Brain microvascular endothelial cell (primary cell): ENCODE data around the gene ZBTB46.

Experiments used
- DNase-seq: peaks from one replicate; pipeline ENCODE4 v3.0.0-alpha.2; 2020
- H3K27ac ChIP-seq: fragments of 250-450 bp; sonication (Bioruptor Pico); 2 replicates; pipeline ENCODE4 v1.5.1; 2020; ENCODE audit warnings: mild to moderate bottlenecking, moderate library complexity
- H3K27me3 ChIP-seq: fragments of 250-450 bp; sonication (Bioruptor Pico); replicated peaks from 2 replicates; pipeline ENCODE4 v1.5.1; 2020; ENCODE audit warnings: mild to moderate bottlenecking
- H3K36me3 ChIP-seq: fragments of 250-450 bp; sonication (Bioruptor Pico); replicated peaks from 2 replicates; pipeline ENCODE4 v1.5.1; 2020; ENCODE audit warnings: mild to moderate bottlenecking
- H3K4me3 ChIP-seq: 2 replicates; pipeline ENCODE4 v1.5.1; 2011; ENCODE audit warnings: low read depth, mild to moderate bottlenecking, control low read depth, low read length, moderate library complexity
- CTCF ChIP-seq: IDR thresholded peaks from 2 replicates; pipeline ENCODE4 v1.5.1; 2011; ENCODE audit warnings: low read depth, mild to moderate bottlenecking, moderate library complexity, low read length, control low read depth, inconsistent platforms; ENCODE audit errors: missing control alignments
- in situ Hi-C: cut with HindIII; loops from 2 replicates; pipeline ENCODE4 v1.10.0; 2017; ENCODE audit warnings: low sequenced_read_pairs, low pct_ligation_motif_present

The ZBTB46 gene

GRCh38 chr20:63863021-63863797, 32.1 kb upstream of the ZBTB46 start:
- Histone ChIP-seq H3K27ac (peak overlapping the region; percentile 23), H3K27me3 (no peaks in the 10 kb centered on the region), H3K36me3 (peaks cover 14% of the 10 kb centered on the region), H3K4me3 (peak overlapping the region; percentile 90)
- no peak for DNase-seq
- in situ Hi-C loops, result no loop called here
- TF ChIP-seq CTCF, result no peak

GRCh38 chr20:63861981-63862901, 31.2 kb upstream of the ZBTB46 start:
- no peak overlapping the region for H3K27ac ChIP-seq
- no peak overlapping the region for H3K4me3 ChIP-seq
- no peaks in the 10 kb centered on the region for H3K27me3 ChIP-seq
- TF ChIP-seq CTCF, result no peak
- H3K36me3 ChIP-seq, result peaks cover 14% of the 10 kb centered on the region
- in situ Hi-C loops, result no loop called here
- DNase-seq, result no peak

GRCh38 chr20:63861365-63861934, 30.4 kb upstream of the ZBTB46 start, which contains the start of gene ABHD16B:
Gene ABHD16B (plus strand): TSS chr20:63861498. CDS start chr20:63861541, 43 bp downstream.
- in situ Hi-C loops, result no loop called here
- Histone ChIP-seq H3K4me3 (no peak within 1 kb of the TSS), H3K27me3 (no peaks in the 10 kb centered on the region), H3K36me3 (peaks cover 14% of the 10 kb centered on the region), H3K27ac (no peak within 1 kb of the TSS)
- no peak for TF ChIP-seq CTCF
- DNase-seq, result no peak

GRCh38 chr20:63860325-63861051, 29.4 kb upstream of the ZBTB46 start:
- H3K4me3 ChIP-seq, result no peak overlapping the region
- no peaks in the 10 kb centered on the region for H3K27me3 ChIP-seq
- no peak for TF ChIP-seq CTCF
- no peak overlapping the region for H3K27ac ChIP-seq
- no peak for DNase-seq
- H3K36me3 ChIP-seq, result peaks cover 14% of the 10 kb centered on the region
- in situ Hi-C loops, result no loop called here

GRCh38 chr20:63859166-63859699, 28.2 kb upstream of the ZBTB46 start:
- no peak for TF ChIP-seq CTCF
- no peak overlapping the region for H3K4me3 ChIP-seq
- H3K27me3 ChIP-seq, result no peaks in the 10 kb centered on the region
- DNase-seq, result no peak
- H3K27ac ChIP-seq, result no peak overlapping the region
- H3K36me3 ChIP-seq, result peaks cover 14% of the 10 kb centered on the region
- in situ Hi-C loops, result no loop called here
